GM12875 (cell line): ENCODE measurements around the gene C6.

Experiments
- H3K4me3 ChIP-seq: one replicate; pipeline ENCODE4 v1.5.1; 2011; ENCODE audit warnings: low read depth, low read length, control low read depth
- TF ChIP-seq, protein P1 (sequence below): IDR thresholded peaks from 2 replicates; pipeline ENCODE4 v1.5.1; 2011; ENCODE audit warnings: low read depth, mild to moderate bottlenecking, control low read depth, inconsistent platforms, low read length, moderate library complexity, borderline replicate concordance; ENCODE audit not compliant: insufficient read depth

C6 gene

GRCh38 chr5:41112486-41113455, 100.6 kb downstream of the C6 start:
- H3K4me3 ChIP-seq, result no peak overlapping the region

DNA sequence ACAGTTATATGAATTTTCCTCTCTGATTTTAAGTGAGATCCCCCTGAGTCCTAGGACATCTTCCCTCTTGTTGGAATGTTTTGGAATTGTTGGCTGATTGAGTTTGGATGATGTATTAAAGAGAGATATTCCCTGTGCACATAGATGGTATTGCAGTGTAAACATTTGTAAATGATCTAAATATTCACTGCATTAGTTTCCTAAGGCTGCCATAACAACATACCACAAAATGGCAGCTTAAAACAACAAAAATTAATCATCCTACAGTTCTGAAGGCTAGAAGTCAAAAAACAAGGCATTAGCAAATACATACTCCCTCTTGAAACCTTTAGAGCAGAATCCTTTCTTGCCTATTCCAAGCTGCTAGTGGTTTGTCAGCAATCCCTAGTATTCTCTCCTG, 104.1 kb downstream of the C6 start:
- TF ChIP-seq, protein P1, sequence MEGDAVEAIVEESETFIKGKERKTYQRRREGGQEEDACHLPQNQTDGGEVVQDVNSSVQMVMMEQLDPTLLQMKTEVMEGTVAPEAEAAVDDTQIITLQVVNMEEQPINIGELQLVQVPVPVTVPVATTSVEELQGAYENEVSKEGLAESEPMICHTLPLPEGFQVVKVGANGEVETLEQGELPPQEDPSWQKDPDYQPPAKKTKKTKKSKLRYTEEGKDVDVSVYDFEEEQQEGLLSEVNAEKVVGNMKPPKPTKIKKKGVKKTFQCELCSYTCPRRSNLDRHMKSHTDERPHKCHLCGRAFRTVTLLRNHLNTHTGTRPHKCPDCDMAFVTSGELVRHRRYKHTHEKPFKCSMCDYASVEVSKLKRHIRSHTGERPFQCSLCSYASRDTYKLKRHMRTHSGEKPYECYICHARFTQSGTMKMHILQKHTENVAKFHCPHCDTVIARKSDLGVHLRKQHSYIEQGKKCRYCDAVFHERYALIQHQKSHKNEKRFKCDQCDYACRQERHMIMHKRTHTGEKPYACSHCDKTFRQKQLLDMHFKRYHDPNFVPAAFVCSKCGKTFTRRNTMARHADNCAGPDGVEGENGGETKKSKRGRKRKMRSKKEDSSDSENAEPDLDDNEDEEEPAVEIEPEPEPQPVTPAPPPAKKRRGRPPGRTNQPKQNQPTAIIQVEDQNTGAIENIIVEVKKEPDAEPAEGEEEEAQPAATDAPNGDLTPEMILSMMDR, result no peak
- H3K4me3 ChIP-seq, result no peak overlapping the region

More at GRCh38 chr5:41112486-41113455, 100.6 kb downstream of the C6 start:
- TF ChIP-seq, protein P1, result no peak

- TF ChIP-seq, protein P1, result no peak
- no peak overlapping the region for H3K4me3 ChIP-seq
Observed at GRCh38 chr5:41102341-41102740, 111.0 kb downstream of the C6 start.

GRCh38 chr5:41097642-41098041, 115.7 kb downstream of the C6 start:
- TF ChIP-seq, protein P1, result no peak
- H3K4me3 ChIP-seq, result no peak overlapping the region

DNA sequence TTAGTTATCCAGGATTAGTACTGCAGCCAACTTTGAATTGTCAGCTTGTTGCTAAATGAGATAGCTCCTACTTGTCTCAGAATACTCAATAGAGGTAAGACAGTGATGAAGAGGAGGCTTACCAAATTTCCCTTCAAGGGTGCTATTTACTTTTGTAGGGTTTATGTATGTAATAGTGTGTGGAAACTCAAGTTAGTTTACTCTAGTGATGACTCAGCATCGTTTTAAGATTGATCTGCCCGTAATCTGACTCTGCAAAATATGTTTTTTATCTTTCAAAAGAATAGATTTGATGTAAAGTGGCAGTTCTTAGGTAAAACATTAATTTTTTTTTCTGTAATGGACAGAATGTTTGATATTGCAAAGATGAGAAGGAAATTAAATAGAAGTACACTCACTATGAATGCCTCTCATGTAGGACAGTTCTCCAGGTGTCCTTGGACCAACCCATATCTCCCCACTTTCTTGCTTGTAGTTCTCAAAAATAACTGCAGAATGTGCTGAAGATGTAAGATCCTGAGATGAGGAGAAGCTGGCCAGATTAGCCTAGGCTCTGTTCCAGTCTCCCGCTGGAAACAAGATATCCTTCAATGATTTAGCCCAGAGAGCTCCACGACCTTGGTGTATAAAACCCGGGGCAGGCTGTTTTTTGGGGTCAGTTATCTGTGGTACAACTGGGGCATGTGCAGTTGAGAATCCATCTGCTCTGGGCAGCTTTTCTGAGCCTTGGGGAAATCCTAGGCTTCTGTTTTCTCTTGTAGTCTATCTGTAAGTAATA, 117.8 kb downstream of the C6 start:
- no peak overlapping the region for H3K4me3 ChIP-seq
- TF ChIP-seq, protein P1, result no peak

DNA sequence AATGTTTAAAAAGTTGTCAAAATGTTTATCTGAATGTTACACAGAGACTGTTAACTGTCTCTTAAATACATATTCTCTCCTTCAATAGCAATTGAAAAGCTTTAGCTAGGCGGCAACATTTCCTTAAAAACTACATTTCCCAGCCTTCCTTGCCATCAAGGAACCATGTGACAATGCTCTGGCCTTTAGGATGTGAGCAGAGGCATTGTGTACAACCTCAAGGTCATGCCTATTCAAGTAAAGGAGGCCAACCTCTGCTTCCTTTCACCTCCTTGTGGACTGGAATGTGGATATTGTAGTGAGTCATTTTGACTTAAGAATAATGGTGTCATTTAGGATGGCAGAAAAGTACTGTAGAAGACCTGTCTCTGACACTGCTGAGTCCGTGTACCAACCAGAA, 118.5 kb downstream of the C6 start:
- no peak overlapping the region for H3K4me3 ChIP-seq
- TF ChIP-seq, protein P1, result no peak
